ENCODE measurements around the gene NUP62. TPM values are rescaled to one million over a fixed set of nuclear protein-coding genes. Genes with fewer than 3 reads are reported as not detected.
"Not testable (repeated sequence)": the region's sequence is repeated elsewhere in the genome, so short reads cannot be mapped to it uniquely, and the experiment has no call there.

Gene NUP62
- total RNA-seq, 1 donor from 2014 or later = 36.5 TPM

- H3K27me3 ChIP-seq (ENCODE audit: low read depth) = no peaks in the 10 kb centered on the region
- H3K36me3 ChIP-seq = peaks cover 43% of the 10 kb centered on the region
- no peak overlapping the region for H3K4me3 ChIP-seq
- DNase-seq = peak; percentile 30
- H3K4me1 ChIP-seq = peaks cover 5% of the 10 kb centered on the region
- TF ChIP-seq, protein P1, sequence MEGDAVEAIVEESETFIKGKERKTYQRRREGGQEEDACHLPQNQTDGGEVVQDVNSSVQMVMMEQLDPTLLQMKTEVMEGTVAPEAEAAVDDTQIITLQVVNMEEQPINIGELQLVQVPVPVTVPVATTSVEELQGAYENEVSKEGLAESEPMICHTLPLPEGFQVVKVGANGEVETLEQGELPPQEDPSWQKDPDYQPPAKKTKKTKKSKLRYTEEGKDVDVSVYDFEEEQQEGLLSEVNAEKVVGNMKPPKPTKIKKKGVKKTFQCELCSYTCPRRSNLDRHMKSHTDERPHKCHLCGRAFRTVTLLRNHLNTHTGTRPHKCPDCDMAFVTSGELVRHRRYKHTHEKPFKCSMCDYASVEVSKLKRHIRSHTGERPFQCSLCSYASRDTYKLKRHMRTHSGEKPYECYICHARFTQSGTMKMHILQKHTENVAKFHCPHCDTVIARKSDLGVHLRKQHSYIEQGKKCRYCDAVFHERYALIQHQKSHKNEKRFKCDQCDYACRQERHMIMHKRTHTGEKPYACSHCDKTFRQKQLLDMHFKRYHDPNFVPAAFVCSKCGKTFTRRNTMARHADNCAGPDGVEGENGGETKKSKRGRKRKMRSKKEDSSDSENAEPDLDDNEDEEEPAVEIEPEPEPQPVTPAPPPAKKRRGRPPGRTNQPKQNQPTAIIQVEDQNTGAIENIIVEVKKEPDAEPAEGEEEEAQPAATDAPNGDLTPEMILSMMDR (IDR thresholded peaks at IDR 0.05) = no peak
- no peaks in the 10 kb centered on the region for H3K9me3 ChIP-seq
- H3K27ac ChIP-seq = no peak overlapping the region
- intact Hi-C loops (cut with DNase I) = no loop called here
- ATAC-seq = no peak
These were observed 45.7 kb upstream of the NUP62 start for GRCh38 chr19:49975051-49975450.

DNA sequence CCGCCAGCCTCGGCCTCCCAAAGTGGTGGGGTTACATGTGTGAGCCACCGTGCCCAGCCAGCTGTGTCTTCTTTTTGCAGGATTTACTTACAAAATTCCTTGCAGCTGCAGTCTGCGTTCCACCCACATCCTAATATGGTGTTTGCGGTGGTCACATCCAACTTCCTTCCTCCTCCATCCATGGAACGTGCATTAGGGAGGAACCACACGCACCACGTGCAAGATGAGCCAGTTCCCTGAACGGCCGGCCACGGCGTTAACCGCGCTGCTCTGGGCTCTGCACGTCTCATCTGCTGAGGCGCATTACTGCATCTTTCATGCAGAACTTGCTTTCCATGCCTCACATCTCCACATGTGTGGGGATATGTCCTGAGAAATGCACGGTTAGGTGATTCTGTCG lies 44.7 kb upstream of the NUP62 start:
- TF ChIP-seq, protein P1 (IDR thresholded peaks at IDR 0.05) = no peak
- ATAC-seq (peak in 1 of 2 donors; percentile 14), DNase-seq (peak; percentile 64)
- no peak overlapping the region for H3K4me3 ChIP-seq
- peaks cover 34% of the 10 kb centered on the region for H3K36me3 ChIP-seq
- H3K4me1 ChIP-seq = peaks cover 5% of the 10 kb centered on the region
- peaks cover 3% of the 10 kb centered on the region for H3K27me3 ChIP-seq (ENCODE audit: low read depth)
- intact Hi-C loops (cut with DNase I) = no loop called here
- H3K9me3 ChIP-seq = no peaks in the 10 kb centered on the region
- H3K27ac ChIP-seq = no peak overlapping the region

DNA sequence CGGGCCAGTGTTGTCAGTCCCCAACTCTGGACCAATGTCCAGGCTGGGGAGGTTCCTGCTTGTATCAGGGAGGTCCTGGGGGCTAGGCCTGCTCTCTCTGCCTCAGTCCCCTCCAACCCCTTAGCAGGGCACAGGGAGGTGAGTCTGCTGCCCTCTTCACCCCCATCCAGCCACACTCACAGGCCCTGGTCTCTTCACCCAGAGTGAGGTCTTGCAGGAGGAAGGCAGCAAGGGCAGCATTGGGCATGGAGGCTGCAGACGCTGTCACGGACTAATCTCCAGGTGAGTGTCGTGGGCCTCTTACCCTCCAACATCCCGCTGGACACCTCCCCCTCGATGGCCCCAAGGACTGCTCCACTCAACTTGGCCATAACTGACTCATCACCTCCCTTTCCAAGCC lies 43.5 kb upstream of the NUP62 start:
- Histone ChIP-seq H3K4me1 (peaks cover 5% of the 10 kb centered on the region), H3K27ac (no peak overlapping the region), H3K4me3 (no peak overlapping the region), H3K27me3 (ENCODE audit: low read depth) (peaks cover 14% of the 10 kb centered on the region), H3K9me3 (no peaks in the 10 kb centered on the region), H3K36me3 (peaks cover 23% of the 10 kb centered on the region)
- DNase-seq (no peak), ATAC-seq (no peak)
- intact Hi-C loops (cut with DNase I) = no loop called here
- TF ChIP-seq, protein P1 (IDR thresholded peaks at IDR 0.05) = no peak

GRCh38 chr19:49971991-49972411 lies 42.7 kb upstream of the NUP62 start:
- peaks cover 15% of the 10 kb centered on the region for H3K27me3 ChIP-seq (ENCODE audit: low read depth)
- intact Hi-C loops (cut with DNase I) = no loop called here
- TF ChIP-seq, protein P1 (IDR thresholded peaks at IDR 0.05) = no peak
- H3K9me3 ChIP-seq = no peaks in the 10 kb centered on the region
- peaks cover 5% of the 10 kb centered on the region for H3K4me1 ChIP-seq
- no peak overlapping the region for H3K27ac ChIP-seq
- H3K36me3 ChIP-seq = peaks cover 16% of the 10 kb centered on the region
- DNase-seq (peak; percentile 35), ATAC-seq (no peak)
- H3K4me3 ChIP-seq = no peak overlapping the region

- DNase-seq = peak; percentile 60
- ATAC-seq = peak; percentile 84 to 85
These were observed 40.1 kb upstream of the NUP62 start for GRCh38 chr19:49969355-49969754.

DNA sequence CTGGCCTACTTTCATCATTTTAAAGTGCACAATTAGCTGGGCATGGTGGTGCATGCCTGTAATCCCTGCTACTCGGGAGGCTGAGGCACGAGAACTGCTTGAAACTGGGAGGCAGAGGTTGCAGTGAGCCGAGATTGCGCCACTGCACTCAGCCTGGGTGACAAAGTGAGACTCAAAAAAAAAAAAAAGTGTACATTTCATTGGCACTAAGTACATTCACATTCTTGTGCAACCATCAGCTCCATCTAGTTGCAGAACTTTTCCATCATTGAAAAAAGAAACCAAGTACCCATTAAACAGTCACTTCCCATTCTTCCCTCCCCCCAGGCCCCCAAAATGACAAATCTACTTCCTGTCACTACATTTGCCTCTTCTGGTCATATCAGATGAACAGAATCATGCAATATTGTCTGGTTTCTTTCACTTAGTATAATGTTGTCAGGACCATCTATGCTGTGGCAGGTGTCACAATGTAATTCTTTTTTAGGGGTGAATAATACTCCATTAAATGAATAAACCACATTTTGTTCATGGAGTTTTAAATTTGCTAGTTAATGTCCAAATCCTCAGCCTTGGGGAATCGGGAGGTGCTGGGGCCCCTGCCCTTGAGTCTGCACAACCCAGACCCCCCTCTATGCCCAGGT lies 39.1 kb upstream of the NUP62 start:
- peak; percentile 64 for DNase-seq

More at GRCh38 chr19:49969355-49969754, 40.1 kb upstream of the NUP62 start:
- intact Hi-C loops (cut with DNase I); H3K4me1 ChIP-seq; H3K27ac ChIP-seq; H3K36me3 ChIP-seq; H3K9me3 ChIP-seq; H3K4me3 ChIP-seq: not testable (repeated sequence)
- peaks cover 15% of the 10 kb centered on the region for H3K27me3 ChIP-seq (ENCODE audit: low read depth)

GRCh38 chr19:49960980-49961379 lies 31.7 kb upstream of the NUP62 start, which contains the start of gene SIGLEC11:
Gene SIGLEC11 (minus strand): TSS chr19:49961172. CDS start chr19:49961081, 91 bp downstream.
- ATAC-seq (peak; percentile 67 to 72), DNase-seq (peak; percentile 46)
- H3K4me1 ChIP-seq; intact Hi-C loops (cut with DNase I); H3K36me3 ChIP-seq; H3K9me3 ChIP-seq; H3K27ac ChIP-seq; H3K27me3 ChIP-seq (ENCODE audit: low read depth): not testable (repeated sequence)
- peak within 1 kb of the TSS; percentile 11 for H3K4me3 ChIP-seq

More for the DNA sequence above, 39.1 kb upstream of the NUP62 start:
- intact Hi-C loops (cut with DNase I) = no loop called here
- no peaks in the 10 kb centered on the region for H3K36me3 ChIP-seq
- peaks cover 5% of the 10 kb centered on the region for H3K4me1 ChIP-seq
- no peak overlapping the region for H3K4me3 ChIP-seq
- ATAC-seq = peak; percentile 40 to 55
- no peaks in the 10 kb centered on the region for H3K9me3 ChIP-seq
- peaks cover 15% of the 10 kb centered on the region for H3K27me3 ChIP-seq (ENCODE audit: low read depth)
- no peak overlapping the region for H3K27ac ChIP-seq
- TF ChIP-seq, protein P1 (IDR thresholded peaks at IDR 0.05) = no peak

- H3K27me3 ChIP-seq (ENCODE audit: low read depth); H3K4me3 ChIP-seq; intact Hi-C loops (cut with DNase I); H3K9me3 ChIP-seq; DNase-seq; H3K27ac ChIP-seq; H3K36me3 ChIP-seq: not testable (repeated sequence)
- peaks cover 15% of the 10 kb centered on the region for H3K4me1 ChIP-seq
- peak in 1 of 2 donors; percentile 7 for ATAC-seq
These were observed 30.6 kb upstream of the NUP62 start for GRCh38 chr19:49959892-49960291.

DNA sequence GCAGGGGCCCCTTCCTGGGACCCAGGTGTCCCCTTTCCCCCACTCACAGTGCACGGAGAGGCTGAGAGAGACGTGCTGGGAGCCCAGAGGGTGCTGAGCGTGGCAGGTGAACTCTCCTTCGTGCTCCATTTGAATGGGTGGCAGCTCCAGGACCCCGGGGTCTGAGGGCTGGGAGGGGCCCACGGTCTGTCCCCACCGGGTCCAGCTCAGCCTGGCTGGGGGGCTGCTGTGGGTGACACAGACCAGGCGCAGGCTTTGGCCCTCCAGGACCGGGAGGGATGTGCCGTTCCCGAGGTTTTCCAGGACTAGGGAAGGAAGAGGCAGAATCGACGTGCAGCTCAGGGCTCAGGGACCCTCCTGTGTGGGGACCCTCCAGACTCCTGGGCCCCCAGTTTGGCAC lies 29.3 kb upstream of the NUP62 start:
- intact Hi-C loops (cut with DNase I); H3K4me3 ChIP-seq; ATAC-seq; H3K9me3 ChIP-seq; H3K27me3 ChIP-seq (ENCODE audit: low read depth); H3K27ac ChIP-seq; H3K36me3 ChIP-seq: not testable (repeated sequence)
- DNase-seq = peak; percentile 34
- peaks cover 28% of the 10 kb centered on the region for H3K4me1 ChIP-seq

Measured in lower lobe of right lung (tissue), 2 donors.